COLO668 (cell line): ENCODE results near the gene TXNRD1.
A peak's percentile ranks its signal among the peaks of the same experiment; 100 is the strongest.
"Not testable (repeated sequence)": the region's sequence is repeated elsewhere in the genome, so short reads cannot be mapped to it uniquely, and the experiment has no call there.

ENCODE experiments used
- DNase-seq: peaks from one replicate; lab custom pipeline; 2025; ENCODE audit not compliant: unreplicated experiment; lab: John Stamatoyannopoulos, UW

Gene TXNRD1

GRCh38 chr12:104215638-104216297, at the start of gene TXNRD1:
TXNRD1 (plus strand) TSS chr12:104215779; CDS start chr12:104215803, 24 bp downstream.
- peak; percentile 93 for DNase-seq

DNA sequence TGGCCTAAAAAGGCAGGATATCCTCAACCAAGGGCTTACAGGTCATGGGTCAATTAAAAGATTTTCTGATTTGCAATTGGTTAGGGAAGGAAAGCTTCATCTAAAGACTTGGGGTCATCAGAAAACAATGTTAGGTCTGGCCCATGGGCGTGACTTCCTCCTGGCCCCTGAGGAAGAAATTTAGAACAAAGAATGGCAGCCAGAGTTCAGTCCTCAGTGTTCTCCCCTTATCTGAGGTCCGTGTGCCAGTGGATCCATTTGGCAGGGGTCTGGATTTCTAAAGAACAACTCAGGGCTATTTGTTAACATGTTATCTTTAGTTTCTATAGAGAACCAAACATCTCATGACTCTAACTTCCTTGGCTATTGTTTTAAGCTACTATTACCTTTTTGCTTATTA, 49.8 kb upstream of the TXNRD1 start:
- no peak for DNase-seq

DNA sequence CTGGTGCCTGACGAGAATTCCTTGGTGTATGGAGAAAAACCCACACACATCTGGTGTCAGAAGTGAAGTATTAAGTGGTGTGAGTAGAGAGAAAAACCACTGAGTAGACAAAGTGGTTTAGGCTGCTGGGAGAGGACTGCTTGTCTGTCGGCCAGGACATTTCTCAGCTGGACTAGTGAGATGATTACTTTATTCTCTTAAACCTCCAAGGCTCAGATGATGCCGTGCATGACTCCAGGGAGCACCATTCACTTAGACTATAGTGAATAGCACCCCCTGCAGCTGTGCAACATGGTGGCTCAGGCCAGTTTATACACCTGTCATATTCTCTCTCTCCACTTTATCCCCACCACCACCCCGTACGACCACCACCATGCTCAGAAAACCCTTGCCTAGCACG, 49.1 kb upstream of the TXNRD1 start:
- DNase-seq, result no peak

DNA sequence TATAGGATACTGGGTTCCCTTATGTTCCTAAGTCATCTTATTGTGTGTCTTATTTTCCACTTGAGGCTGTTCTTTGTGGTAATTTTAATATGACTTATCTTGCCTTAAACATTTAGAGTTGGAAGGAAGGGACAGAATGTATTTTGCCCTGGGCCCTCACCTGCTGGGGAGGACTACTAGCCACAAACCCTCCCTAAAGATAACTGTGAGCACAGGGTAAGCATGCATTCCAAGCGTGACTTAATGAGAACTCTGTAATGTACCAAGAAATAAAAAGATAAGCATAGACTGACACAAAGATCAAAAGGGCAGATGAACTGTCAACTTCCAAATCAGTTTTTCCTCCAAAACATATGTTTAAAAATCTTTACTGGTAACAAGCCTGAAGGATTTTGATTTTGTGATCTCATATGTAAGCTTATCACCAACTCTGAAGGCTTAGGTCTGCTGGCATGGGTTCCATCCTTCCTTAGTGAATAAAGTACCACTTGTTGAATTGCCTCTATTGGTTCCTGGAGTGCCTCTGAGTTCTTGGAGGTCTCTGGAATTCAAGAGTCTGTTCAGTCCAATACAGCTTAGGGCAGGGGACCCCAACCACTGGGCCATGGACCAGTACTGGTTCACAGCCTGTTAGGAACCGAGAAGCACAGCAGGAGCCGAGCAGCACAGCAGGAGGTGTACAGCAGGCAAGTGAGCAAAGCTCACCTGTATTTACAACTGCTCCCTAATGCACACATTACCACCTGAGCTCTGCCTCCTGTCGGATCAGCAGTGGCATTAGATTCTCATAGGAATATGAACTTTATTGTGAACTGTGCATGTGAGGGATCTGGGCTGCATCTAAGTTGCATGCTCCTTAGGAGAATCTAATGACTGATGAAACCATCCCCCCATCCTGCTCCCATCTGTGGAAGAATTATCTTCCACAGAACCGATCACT, 47.8 kb upstream of the TXNRD1 start:
- DNase-seq, result peak; percentile 46

- no peak for DNase-seq
These were observed 47.0 kb upstream of the TXNRD1 start for GRCh38 chr12:104168596-104168995.

DNA sequence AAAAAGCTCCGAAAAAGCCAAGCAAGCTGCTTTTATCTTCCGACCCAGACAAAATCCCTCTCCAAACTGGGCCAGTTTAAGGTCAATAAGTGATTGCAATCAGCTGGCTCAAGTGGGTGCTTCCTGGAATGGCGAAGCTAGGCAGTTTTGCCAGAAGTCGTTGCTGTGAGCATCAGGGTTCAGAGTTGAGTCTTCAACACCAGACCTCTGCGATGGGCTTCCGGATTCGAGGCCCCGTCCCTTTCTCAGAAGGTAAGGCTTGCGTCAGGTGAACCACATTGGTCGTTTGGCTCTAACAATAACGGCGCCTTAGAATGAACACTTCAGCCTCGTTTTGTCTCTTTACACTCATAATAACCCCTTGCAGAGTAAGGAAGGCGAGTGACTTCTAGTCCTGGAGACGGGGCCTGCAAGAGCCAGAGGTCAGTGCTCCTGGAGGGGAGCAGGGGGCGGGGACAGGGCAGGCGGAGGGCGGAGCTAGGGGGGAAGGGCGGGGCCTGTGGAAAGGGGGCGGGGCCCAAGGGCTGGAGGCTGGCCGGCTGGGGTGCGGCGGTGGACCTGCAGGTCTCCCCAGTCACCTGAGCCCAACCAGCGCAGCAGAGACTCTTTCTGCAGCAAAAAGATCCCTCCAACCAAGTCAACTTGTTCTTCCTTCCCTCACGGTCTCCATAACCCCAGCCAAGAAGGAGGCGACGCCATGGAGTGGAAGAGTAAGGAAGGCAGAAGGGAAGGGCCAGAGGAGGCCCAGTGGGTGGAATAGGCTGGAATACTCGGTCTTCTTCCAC, 43.6 kb upstream of the TXNRD1 start:
- no peak for DNase-seq

DNA sequence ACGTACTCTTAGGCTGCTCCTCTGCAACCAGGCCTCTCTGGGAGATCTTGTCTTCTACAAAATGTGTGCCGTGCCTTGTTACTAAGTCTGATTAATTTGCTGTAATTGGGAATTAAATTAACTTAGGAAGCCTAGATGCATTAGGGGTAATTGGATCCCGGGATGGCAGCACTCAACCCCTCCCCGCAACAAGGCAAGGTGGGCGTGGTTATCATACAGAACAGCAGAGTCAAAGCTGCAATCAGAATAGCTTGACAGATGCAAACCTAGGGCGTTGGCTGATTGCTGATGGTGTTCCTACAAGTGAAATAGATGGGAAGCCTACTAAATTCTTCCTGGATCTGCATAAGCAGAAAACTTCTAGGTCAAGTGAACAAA, 43.0 kb upstream of the TXNRD1 start:
- DNase-seq, result no peak

DNA sequence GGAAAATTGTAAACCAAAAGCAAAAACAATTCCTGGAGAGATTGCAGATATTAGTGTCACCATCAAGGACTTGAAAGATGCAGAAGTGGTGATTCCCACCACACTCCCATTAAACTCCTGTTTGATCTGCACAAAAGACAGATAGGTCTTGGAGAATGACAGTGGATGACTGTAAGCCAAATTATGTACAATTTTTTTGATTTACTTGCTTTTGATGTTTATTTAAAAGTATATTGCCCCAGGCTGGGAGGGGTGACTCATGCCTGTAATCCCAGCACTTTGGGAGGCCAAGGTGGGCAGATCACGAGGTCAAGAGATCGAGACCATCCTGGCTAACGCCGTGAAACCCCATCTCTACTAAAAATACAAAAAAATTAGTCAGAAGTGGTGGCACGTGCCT, 41.8 kb upstream of the TXNRD1 start:
- DNase-seq, result not testable (repeated sequence)

DNA sequence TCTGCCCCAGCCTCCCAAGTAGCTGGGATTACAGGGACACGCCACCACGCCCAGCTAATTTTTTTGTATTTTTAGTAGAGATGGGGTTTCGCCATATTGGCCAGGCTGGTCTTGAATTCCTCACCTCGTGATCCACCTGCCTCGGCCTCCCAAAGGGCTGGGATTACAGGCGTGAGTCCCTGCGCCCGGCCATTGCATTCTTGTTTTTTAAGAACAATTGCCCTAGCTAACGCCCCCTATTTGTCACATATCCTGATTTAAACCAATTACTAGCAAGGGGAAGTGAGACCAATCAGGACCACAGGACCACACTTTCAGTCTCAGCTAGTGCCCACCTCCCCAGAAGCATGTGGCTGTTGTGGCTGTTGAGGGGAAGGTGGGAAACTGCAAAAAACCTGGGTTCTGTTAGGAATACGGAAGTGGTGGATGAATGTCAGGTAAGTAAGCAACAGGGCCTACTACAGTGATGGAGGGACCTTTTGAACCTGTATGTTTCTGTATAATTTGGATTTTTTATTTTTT, 39.8 kb upstream of the TXNRD1 start:
- DNase-seq, result no peak

GRCh38 chr12:104177336-104177662, 38.3 kb upstream of the TXNRD1 start:
- DNase-seq, result no peak

DNA sequence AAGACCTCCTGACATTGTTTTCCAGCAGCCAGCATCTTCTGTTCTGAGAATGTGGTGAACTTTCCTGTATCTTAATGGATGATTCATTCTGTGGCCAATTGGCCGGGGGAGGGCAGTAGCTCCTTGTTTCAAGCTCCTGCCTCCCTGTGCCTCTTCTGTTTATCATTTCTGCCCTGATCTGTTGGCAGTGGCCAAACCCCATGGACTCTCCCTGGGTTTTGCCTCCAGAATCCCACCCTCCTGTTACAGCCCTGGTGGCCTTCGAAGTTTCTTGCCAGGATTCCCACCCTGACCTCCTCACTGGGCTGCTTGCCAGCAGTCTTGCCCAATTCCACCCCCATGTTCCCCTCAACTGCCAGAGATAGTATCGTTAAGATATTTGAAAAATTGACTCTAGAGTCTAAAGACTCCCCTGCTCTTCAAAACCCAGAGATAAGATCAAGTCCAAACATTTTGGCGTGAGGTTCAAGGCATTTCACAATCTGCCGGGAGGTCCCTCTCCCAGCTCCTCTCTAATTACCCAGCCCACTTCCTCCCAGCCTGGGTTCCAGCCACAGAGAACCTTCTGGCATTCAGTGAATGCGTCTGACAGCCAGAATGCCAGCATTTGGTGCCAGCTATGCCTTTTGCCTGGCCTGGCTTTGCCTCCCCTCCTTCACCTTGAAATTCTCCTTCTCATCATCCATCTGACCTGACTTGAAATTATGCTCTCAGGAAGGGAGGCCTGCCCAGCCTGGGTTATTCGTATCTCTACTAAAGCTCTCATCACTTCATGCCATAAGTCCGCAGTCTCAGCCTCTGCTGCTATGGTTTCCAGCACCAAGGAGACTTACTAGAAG, 37.7 kb upstream of the TXNRD1 start:
- no peak for DNase-seq

DNA sequence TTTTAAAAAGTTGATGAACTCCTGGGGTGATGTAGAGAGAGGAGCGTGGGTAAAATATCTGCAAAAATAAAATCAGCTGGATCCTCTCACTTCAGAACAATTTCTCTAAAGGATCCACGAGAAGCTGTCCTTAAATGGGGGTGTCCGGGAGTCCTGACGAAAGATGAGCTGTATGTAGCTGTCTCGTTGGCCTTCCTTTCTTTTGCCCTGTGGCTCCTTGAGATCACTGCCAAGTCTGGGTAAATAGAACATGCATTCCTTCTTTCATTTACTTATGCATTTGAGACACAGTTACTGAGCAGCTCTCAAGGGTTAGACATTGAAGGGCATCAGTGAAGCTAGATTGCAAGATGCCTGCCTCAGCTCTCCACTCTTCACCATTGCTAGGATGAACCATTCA, 35.2 kb upstream of the TXNRD1 start:
- no peak for DNase-seq

DNA sequence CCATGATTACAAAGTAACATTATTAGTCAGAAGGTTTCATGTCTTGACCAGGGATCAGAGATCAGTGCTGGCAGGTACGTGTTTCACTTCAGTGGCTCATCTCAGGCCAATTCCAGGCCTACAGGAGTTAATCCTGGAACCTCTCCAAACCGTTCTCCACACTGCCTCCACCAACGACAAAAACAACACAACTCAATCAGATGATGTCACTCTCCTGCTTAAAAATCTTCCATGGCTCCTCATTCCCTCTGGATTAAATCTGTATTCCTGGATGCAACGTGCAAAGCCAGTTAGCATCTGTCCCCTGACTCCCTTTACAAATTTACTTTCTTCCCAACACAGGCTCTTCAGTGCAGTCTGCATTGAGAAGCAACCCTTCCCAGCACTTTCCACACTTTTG, 34.3 kb upstream of the TXNRD1 start:
- no peak for DNase-seq

DNA sequence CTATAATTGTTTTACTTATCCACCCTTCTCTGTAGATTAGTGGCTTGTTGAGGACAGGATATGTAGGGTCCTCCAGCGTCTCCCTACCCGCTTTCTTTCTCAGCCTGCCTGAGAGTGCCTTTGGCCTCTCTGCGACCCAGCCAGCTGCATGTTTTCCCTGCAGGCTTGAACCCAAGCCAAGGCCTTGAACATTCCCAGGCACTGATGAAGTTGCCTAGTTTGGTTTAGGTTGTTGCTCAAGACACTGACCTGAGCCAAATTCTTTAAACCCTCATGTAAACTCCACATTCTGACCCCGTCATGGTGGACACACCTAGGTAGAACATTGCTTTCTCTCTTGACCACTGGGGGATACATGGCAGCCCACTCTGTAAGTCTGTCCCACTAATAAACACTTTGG, 33.4 kb upstream of the TXNRD1 start:
- no peak for DNase-seq

DNA sequence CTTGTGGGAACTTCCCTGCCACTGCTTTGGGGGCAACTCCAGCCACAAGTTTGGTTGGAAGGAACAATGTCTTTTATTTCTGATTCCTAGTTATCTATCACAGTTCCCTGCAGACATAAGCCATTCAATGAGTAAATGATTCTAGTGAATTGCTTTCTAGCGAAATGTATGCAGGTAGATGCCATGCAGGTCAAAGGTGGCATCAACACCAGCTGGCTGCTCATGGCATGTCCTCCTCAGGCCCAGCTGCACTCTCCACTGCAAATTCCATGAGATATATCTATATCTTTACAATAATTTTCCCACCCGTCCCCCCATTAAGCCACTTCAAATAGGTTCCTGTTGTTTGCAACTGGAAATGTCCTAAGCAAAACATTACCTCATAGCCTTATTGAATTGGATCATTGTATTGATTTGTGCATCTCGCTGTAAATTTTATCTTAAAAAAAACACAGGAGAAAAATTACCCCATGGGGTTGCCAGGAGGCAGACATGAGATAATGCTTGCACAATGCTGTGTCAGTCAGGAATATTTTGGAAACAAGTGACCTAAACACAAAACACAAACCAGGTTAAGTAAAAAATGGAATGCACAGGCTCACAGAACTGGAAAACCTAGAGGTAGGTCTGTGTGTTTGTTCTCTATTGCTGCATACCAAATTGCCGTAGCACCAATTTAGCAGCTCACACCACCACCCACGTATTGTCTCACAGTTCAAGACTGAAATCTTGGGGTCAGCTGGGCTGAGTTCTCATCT, 32.8 kb upstream of the TXNRD1 start:
- DNase-seq, result no peak

DNA sequence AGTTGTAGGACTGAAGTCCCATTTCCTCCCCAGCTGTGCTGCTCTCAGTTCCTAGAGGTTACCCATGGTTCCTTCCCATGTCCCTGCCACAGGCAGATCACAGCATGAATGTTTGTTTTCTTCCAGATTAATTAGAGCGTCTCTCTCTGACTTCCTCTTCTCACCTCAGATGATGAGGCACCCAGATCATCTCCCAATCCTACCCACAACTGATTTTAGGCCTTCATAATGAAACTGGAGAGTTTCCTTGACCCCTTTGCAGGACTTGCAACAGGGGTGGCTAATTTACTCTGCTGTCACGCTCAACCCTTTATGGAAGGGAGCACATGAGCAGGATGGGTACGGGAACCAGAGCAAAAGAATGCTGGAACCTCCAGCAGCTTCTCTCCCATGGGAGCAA, 32.1 kb upstream of the TXNRD1 start:
- DNase-seq, result no peak

- DNase-seq, result no peak
These were observed 28.0 kb upstream of the TXNRD1 start for GRCh38 chr12:104187446-104188155.

DNA sequence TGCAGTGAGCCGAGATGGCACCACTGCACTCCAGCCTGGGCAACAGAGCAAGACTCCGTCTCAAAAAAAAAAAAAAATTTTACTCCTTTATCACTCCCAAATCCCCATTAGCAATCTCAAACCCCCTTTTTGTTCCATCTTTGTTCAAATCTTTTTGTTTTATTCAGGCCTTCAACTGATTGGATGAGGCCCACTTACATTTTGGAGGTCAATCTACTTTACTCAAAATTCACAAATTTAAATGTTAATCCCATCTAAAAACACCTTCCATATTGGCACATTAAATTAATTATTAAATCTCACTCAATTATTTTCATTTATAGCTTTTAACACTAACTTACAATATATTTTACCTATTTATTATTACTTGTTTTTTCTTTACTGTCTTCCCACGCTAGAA, 27.0 kb upstream of the TXNRD1 start:
- DNase-seq, result no peak

- DNase-seq, result no peak
These were observed 25.5 kb upstream of the TXNRD1 start for GRCh38 chr12:104189915-104190555.
